ENCODE data around the gene USP19.

USP19 gene

DNA sequence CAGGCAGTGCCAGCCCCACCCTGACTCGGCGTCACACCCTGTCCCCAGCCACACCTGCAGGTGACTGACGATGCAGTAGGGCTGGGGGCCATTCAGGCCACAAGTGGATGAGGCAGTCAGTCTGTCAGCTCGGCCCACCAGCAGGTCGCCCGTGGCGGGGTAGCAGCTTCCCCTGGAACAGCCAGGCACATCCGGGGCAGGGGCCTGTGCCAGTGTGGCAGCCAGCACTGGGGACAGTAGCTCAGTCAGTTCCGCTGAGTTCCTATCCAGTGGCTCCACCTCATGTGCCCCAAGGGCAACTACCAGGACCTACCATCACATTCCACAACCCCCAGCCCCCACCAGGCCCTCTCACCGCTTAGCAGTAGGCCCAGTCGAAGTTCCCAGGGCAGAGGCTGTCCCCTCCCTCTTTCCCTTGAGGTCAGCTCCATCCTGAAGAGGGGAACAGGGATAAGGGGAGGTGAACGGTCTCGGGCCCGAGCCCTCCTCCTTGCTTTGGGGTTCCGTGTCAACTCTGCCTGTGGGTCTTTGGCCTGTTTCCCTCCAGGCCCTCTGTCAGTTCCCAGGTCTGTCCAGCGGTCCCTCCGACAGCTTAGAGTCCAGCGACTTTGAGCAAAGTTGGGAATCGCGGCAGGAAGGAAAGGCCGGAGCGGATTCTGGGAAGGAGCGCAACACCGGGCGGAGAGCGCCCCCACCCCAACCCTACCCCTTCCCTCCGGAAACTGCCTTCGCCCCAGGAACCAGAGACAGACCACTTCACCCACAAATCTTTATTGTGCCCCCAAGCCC is 12.0 kb upstream of the USP19 start, which contains the start of gene LAMB2:
LAMB2 (minus strand) TSS at position 614 of the 789 bp plus-strand sequence; CDS start at position 431, 183 bp downstream.
- peak; percentile 96 for DNase-seq

DNA sequence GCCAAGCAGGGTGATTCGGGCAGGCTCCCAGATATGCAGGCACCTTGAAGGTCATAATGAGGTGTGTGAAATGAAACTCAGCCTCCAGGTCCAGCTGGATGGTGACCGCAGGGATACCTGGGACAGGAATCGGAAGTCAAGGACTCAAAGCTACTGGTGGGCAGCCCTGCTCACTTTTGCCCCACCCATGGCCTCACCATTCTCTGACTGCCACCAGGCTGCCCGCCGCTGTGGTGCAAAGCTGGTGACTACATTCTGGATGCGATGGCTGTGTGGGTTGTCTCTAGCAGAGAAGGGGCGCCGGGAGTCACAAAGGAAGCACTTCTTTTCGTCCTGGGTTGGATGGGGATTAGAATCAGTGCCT is 11.4 kb upstream of the USP19 start:
- no peak for DNase-seq

DNA sequence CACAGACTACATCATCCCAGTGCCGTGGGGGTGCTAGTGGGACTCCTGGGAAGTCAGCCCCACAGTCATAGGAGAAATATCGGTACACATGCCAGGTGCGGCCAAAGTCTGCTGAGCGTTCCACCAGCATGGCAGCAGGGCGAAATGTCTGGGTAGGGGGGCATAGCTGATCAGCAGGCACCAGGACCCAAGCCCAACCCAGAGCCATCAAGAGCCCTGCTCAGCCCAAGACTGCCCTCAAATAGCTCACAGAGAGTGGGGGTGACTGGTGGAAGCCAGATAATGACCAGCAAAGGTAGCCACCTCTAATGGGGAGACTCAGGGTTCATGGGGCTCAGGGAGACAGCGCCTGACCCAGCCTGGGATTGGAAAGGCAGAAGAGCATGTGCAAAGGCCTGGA is 11.0 kb upstream of the USP19 start:
- no peak for DNase-seq

DNA sequence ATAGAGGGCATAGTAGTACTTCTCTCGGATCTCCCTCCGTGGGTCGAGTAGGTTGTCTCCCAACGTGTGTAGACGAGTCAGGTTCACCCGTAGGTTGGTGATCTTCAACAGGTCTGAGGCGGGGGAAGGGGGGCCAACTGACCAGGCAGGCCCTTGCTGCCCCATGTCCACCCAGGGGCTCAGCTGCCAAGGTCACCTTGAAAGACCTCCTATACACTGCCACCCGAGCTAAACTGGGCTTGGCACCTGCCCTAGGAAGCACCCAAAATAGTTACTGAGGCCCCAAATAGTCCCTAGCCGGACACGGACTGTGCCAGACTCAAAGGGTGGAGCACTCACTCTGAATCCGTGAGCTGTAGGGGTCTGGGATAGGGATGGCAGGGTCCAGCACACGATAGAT is 10.4 kb upstream of the USP19 start:
- no peak for DNase-seq

DNA sequence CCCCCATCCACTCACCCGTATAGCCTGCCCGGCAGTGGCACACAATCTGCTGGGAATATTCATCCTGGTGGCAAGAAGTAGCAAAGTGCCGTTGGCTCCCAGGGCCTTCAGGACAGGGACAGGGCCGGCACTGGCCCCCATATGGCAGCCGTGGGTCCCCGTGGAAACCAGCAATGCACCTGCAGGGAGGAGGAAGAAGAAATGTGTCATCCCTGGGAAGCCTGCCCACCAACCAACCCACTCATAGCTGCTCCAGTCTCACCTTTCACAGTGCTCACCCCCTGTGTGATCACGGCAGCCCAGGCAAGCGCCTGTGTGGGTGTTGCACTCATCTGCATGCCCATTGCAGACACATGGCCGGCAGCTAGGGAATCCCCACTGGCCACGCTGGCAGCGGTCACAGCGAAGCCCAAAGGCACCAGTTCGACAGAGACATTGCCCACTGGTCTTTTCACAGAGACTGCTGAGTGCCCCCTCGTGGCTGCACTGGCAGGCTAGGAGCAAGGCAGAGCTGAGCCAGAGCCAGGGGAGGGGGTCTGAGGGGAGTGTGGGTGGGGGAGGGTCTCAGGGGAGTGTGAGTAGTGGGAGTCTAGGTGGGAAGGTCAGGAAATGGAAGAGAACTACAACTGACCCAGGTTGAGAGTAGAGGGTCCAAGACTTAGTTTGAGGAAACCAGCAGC is 4.5 kb upstream of the USP19 start:
- DNase-seq, result no peak

DNA sequence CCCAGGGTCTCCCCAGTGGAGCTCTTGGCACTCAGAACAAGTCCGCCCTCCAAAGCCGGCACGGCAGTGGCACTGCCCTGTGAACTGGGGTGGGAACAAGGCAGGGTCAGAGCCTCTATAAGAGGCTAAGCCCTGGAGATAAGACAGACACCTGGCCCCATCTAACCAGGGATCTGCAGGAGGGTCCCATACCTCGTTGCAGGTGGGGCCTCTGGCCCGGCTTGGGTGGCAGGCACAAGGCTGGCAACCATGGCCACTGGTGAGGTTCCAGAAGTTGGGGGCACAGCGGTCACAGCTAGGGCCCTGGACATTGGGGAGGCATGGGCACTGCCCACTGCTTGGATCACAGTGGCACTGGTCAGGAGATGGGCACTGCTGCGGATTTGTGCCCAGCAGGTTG is 3.6 kb upstream of the USP19 start:
- no peak for DNase-seq

DNA sequence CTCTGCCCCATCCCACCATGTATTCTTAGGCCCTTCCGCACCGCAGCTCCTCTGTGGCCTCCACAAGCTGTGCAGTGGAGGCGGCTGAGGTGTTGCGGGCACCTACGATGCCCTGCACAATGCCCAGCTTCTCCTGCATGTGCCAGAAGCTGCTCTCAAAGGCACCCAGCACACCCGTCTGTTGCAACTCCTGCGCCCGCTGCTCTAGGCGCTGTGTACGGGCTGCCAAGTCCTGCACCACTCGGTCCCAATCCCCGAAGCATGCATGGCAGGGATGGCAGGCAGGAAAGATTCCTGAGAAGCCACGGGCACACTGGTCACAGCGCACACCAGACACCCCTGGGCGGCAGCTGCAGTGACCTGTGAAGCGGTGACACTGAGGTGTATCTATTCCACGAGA is 3.1 kb upstream of the USP19 start:
- no peak for DNase-seq

DNA sequence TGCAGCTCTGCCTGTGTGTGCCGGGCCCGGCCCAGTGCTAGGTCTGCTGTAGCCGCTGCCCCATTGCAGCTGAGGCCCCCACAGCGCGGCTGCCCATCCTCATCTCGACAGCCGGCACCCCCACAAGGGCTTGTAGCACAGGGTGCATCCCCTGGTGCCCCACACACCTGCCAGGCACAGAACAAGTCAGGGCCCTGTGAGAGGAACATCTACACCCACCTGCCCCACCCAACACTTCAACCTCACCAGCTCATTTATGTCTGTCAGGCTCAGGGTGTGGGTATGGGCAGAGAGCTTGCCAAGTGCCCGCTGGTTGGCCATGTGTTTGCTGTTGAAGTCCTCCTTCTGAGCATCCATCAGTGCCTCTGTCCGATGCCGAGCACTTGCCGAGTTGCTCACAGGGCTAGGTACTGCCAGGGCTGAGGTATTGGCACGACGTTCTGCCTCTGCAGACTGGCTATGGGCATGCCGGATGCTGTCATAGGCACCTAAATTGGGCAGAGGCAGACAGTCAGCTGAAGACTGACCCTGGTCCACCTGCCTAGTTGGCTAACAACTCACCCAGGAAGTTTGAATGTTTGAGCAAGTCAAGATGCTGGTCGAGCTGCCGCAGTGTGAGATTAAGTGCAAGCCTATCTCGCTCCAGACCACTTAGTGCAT is 2.4 kb upstream of the USP19 start:
- no peak for DNase-seq

DNA sequence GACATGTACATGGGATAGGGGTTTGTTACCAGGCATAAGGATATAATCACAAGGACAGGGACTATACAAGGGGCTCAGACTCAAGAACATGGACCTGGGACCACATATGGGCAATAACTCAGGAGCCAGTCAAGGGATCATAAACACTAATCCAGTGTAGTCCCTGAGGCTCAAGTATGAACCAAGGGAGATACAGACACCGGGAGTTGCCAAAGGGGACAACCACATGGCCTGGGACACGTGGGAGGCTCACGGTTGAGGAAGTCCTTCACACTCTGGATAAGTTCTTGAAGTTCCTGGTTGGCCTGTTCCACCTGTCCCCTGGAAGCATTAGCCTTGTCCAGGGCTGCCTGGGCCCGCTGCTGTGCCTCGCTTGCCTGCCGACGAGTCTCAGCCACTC is 1.8 kb upstream of the USP19 start:
- no peak for DNase-seq

DNA sequence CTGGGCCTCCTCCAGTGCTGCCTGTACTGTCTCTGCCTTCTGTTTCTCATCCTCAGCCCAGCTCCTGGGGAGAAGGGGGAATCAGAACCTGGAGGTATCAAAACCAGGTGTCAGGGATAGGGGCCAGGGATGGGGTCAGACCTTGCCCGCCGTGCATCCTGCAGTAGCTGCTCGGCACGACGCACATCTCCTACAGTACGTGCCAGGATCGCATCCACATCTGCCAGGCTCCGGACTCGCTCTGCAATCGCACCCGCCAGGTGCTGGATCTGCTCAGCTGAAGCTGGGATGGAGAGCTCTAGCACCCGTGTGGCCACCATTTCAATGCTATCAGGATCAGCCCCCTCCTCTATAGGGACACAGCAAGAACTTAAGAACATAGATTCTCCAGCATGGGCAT is 1.4 kb upstream of the USP19 start:
- no peak for DNase-seq

DNA sequence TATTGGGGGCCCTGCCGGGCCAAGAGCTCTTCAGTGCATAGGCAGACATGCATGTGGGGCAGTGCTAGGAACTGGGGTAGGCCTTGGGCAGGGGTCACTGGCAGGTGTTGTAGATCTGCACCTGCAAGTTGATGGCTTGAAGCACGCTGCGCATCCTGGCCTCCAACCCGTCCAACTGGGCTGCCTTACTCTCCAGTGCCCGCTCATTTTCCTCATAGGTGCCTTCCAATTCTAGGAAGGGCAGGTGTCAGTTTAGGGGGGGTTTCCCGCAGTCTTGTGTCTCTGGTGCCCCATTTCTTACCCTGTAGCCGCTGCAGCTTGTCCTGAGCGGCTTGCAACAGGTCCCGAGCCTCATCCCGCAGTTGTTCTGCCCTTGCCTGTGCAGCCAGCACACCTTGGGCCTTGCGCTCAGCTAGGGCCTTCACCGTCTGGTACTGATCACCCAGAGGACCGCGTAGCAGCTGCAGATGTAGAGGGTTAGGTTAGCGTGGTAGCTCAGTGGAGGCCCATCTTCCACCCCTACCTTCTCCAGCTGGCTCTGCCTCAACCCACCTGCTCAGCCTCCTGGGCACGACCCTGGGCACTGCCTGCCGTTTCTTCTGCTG is 611 bp upstream of the USP19 start:
- DNase-seq, result no peak

DNA sequence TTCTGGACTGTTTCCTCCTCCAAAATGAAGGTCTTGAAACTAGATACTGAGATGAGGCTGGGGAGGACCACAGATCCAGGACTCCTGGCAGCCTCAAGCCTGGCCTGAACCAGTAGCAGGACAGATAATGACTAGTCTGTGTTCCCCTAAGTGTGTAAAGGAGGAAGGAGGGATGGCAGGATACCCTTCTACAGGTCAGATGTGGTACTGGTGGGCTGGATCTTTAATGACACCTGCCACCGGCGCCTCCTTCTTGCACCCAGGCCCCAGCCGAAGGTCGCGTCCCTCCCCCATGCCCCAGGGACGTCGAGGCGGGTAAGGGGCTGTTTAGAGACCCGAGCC is 556 bp downstream of the USP19 start:
- no peak for DNase-seq

DNA sequence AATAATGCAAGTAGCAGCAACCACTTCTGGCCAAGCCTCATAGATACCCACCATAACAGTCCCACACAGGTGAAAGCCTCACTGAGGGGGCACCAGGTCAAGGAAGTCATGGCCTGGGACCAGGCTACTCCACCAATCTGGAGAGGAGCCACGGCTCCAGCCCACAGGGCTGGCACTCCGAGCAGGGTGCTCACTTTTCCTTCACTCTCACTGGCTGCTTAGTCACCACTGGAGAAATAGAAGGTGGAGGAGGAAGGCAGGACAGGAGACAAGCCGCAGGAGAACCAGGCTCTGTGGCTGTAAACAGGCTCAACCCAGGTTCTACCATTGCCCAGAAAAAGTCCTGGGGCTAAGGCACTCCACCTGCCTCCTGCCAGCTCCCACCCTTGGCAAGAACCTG is 1.2 kb downstream of the USP19 start:
- no peak for DNase-seq

DNA sequence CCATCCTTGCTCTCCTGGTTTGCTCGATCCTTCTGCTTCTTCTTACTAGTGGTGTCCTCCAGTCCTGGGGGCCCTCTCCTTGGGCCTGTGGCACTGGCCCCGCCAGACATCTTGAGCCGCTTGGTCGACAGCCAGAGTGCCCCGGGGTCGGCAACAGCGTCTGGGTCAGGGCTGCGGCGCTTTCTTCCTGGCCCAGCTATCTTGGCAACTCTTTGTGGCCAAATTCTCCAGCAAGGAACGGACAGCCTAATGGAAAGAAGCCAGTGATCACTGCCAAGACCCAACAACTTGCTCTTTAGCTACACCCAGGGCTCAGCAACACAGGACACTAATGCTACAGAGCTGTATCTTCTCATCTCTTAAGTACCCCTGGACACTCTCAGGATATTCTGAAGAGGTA is 1.6 kb downstream of the USP19 start:
- DNase-seq, result no peak

DNA sequence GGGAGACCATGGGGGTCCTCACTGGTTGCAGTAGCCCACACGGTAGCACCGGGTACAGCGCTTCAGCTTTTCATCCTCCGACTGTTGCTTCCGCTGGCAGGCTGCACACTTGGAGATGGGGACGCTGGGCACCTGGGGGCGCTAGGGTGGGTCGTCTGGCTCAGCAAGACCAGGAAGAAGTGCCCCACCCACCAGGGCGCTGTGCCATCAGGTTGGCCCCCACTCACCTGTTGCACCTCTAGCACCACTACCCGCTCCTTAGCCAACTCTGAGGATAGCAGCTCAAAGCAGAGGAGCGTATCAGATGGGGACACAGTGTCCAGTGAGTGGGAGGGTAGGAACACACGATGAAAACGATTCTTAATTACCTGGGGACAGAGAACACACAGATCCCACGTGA is 8.4 kb downstream of the USP19 start:
- no peak for DNase-seq

DNA sequence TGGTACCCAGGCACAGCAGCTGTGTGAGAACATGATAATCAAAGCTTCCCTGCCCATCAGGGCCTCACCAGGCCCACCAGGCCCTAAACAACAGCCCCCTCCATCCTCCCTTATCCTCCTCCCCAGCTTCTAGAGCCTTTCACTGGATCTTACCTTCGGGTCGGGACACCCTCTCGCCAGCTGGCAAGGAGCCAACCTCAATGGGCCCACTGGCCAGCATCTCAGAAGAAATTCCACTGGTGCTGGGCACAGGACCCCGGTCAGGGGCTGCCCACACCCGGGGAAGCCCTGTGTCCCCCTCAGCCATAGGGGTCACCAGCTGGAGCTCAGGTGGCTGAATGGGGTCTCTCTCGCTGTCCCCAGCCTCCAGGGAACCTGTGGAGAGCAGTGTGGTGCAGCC is 9.3 kb downstream of the USP19 start:
- no peak for DNase-seq

DNA sequence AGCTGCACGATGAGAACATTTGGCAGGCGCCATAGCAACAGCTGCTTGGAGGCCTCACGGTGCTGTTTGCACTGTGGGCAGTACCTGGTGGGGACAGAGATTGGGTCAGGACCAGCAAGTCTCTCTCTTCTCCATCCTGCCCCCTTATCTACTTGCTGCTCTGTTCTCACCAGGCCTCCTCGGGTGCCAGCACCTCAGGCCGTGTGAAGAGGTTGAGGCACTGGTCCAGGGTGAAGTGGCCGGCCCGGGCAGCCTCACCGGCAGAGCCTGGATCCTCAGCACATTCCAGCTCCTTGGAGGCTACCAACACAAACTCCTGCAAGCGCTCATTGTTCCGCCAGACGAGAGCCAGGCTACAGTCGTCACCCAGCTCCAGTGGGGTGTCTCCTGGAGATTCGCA is 9.8 kb downstream of the USP19 start:
- DNase-seq, result no peak

DNA sequence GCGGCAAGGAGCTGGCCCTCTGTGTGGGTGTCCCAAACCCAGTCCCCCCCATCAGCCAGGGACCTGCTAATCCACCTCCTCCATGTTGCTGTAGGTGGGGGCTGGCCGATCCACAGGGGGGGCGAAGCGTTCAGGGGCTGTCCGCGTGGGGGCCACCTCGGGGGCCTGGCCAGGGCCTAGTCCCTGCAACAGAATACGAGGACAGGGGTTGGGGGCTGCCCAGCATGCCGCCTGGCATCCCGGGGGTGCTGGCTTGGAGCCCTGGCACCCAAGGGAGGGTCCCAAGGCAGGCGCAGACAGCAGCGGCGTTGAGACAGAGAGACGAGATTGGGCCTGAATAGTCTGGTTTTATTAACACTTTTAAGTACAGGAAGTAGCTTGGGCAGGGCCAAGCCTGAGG is 12.3 kb downstream of the USP19 start:
- no peak for DNase-seq

DNA sequence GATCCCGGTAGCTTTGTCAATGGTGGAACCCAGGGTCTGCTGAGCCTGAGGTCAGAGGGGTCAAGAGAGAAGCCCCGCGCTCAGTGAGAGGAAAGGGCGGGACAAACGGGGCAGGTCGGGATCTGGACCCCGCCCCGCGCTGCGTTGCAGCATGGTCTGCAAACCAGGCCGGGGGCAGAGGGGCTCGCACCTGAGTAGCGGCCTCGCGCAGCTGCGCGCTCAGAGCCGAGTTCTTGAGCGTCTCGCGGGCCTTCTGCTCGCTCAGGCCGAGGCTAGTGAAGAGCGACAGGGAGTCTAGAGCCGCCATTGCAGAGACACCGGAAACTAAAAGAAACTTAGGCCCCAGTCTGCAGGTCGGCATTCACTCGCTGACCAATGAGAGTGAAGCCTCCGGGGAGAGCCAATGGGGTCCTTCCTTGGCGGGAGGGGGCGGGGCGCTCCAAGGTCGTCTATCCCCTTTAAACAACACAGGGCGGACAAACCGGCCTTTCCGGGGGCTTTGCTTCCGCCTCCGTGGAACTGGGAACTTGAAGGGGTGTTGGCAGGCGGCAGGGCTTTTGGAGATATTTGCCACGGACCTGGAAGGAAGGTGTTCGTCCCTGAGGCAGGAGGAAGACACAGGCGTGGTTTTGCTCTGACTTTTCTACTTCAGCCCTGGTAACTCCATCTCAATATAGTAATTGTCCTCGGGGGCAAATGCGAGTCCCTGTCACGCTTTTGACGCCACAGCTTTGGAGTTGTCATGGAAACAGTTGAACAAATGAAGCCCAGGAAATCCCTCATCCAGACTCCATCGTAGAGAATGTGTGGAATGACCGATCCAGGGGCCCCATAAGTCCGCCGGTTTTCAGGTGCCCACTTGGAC is 16.0 kb downstream of the USP19 start, which contains the start of gene QARS1:
QARS1 (minus strand) TSS at position 331 of the 865 bp plus-strand sequence; CDS start at position 307, 24 bp downstream.
- peak; percentile 98 for DNase-seq

DNA sequence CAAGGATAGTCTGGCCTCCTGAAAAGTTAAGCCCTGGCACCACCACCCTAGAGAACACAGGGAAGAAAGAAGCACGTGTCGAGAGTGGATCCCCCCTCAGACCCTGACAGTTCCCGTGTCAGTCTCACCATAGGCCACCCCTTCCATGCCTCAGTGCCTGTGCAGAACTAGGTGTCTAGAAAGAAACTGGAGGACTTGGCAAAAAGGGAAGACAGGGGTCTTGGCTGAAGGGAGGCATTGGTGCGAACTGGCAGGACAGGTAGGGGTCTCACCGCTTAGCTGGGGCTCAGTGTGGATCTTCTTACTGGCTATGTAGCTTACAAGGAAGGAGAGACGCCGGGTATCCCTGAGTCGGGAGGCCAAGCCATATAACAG is 16.6 kb downstream of the USP19 start:
- DNase-seq, result no peak

DNA sequence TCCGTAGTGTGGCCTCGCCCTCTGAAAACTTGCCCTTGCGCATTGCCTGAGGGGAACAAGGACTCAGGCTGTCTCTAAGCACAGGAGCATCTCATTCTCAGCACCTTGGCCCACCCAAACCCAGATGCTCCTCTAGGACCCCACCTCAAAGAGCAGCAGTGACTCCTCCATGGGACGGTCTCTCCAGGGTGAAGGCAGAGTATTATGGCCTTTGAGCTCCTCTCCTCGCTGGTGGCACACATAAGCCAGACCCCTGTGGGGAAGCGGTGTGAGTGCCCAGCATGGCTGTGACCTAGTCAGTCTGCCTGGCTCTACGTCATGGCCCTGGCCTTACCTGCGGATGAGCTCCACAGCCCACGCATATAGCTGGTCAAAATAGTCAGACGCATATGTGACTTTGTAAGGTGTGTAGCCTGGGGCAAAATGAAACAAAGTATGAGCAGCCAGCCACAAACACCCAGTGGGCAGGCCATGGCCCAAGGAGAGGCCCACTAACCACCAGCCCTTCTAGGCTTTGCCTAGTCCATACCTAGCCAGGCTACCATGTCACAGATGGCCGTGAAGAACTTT is 20.5 kb downstream of the USP19 start:
- no peak for DNase-seq

DNA sequence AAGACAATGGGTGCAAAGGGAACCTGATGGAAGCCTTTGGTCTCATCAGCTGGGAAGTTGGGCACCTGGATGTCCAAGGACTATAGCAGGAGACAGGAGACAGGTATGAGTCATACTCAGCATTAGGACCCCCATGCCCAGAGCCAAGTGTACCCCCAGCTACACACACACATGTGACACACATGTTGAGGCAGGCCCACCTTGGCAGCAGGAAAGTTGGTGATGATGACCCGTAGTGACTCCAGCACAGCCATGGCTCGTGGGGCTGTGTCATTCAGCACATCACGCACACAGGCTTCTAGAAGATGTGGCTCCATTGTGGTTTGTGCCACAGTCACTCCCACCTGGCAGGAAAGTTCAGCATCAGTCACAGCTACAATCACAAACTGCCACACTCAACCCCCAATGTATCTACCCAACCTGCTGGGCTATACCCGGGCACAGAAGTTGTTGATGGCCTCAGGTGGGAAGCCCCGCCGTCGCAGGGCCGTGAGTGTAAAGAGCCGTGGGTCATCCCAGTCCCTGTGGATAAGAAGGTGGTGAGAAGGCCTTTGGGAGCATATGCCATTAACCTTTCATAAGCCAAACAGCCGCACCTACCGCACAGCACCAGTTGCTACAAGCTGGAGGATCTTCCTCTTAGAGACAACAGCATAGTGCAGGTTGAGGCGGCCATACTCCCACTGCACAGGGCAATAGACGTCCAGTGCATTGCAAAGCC is 21.6 kb downstream of the USP19 start:
- DNase-seq, result no peak

All from islet precursor cell (in vitro differentiated cells).